ENCODE measurements around the gene MOB3A.

GRCh38 chr19:2032296-2032941 lies 63.7 kb downstream of the MOB3A start:
- TF ChIP-seq YY1 (IDR thresholded peaks at IDR 0.05; ENCODE audit: insufficient read depth, insufficient read length) (no peak), ZNF274 (IDR thresholded peaks at IDR 0.05; ENCODE audit: low read depth, low read length) (no peak), SUZ12 (IDR thresholded peaks at IDR 0.05; ENCODE audit: extremely low read depth, insufficient read depth, insufficient read length) (no peak)
